Medulla oblongata (tissue), 1 donor: ENCODE data around the gene NFATC1.

Experiments used
- DNase-seq: peaks from one replicate; pipeline ENCODE4 v3.0.0-alpha.2; 2015; ENCODE audit errors: extremely low spot score

Gene NFATC1

DNA sequence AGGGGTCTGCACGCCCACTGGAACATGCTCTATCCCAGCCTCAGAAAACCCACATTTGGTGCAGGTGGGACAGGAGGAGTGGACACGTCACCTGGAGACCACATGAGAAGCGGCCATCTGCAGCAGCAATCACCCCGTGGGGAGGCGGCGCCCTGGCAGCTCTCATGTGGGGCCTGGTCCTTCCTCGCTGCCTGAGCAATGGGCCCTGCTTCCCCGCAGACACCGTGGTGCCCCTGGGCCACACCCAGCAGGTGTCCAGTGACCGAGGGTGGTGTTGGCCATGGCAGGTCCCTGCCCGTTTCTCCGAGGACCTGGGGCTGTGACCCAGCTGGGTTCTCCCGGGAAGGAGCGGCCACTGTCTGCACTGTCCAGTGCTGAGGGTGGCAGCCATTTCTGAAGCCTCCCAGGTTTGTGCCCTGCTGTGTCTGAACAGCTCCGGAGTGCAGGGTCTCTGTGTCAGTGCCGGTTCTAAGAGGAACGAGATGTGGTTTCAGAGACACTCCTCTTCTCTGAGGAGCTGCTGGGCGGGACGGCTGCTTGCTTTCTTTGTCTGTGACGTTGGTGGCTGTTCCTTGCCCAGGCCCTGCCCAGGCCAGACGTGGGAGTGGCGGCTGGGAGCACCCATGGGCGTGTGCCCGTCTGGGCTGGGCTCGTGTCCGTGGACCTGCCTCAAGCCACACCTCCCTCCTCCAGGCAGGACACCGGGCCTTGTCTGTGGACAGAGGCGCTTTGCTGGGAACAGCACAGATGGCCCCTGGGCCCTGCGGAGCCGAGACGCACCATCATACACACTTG lies 44.8 kb downstream of the NFATC1 start:
- DNase-seq, result no peak

DNA sequence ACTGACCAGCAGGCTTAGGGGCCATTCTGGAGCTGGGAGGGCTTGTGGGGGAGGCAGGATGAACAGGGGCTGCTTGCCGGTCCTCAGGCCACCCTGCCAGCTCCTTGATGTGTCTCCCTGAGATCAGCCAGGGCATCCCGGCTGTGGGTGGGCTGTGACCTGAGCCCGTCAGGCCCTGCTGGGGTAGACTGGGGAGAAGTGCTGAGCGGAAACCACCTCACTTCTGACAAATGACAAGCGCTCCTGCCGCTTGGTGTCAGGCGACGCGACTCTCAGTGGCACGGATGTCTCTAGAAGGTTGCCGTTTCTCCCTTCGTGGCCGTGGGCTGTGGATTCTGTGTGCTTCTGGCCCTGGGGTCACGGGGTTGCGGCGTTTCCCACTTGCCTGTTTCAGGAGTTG lies 45.7 kb downstream of the NFATC1 start:
- DNase-seq, result no peak

DNA sequence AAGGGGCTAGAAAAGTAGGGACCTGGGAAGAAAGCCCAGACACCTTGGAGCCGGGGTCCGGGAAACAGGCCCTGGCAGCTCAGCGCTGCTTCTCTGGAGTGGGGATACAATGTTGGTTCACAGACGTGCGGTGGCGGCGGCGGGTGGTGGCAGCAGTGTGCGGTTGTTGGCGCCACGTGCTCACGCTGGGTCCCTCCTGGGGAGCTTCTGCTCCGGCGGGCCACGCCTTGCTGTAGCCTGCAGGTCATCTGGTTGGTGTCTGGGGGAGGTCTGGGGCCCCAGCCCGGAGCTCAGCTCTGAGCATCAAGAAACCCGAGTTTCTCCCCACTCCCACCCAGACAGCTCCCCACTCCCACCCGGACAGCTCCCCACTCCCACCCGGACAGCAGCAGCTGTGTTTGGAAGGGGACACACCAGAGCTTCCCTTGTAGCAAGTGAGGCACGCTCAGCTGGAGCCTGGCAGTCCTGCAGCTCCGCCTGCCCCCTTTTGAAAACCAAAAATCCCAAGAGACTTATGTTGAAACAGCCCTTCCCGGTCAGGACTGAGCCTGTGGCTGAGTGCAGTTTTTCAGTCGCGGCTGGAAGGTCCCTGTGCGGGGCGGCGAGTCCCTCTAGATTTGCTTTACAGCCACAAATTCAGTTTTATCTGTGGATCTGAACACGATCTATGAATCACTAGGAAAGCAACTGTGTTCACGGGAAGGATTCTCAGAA lies 46.9 kb downstream of the NFATC1 start:
- DNase-seq, result no peak

DNA sequence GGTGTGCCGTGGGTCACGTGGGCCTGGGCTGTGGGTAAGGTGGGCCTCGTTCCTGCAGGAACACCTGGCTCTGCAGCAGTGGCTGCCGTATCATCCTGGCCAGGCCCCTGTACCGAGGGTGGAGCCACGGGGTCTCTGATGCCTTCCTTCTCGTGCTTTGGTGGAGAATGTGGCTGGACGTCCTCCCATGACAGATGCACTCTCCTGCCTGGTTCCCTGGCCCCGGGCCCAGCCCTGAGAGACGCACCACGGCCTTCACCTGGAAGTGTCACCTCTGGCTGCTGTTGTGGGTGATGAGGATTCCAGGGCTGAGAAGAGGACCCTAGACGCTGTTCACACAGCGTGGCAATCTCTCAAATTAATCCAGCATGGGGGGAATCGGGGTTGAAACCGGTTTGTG lies 49.5 kb downstream of the NFATC1 start:
- DNase-seq, result no peak

DNA sequence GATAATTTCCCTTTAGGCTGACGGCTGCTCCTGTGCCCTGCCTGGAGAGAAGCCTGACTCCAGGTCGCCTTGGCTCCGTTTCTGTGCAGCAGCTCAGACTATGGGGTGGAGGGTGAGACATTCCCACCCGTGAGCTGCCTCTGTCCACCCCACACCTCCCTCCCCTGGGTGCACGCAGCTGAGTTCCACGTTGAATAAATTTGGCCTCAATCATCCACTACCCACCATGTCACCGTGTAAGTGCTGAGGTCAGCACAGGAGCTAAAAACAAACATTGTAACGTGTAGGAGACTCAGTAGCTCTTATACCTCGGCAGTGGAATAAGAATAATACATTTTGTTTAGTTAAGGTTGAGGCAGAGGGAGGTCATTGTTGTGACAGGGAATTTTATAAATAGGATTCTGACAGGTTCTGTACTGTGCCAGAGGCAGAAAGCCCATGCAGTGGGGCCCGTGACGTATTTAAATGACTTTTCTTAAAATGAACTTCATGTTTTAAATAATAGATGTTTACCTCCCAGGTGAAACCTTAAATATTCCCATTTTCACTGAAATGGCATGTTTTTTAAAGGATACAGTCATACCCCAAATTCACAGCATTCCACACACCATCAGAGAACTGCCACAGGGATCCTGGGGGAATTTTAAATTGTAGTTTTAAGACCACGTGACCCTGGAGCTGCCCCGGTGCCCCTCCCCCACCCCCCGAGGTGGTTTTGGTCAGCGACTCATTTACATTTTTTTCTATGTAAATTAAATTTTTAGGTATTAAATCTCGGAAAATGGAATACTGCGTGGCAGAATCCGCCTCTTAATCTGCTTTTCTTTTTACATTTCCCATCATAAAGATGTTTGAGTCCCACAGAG lies 50.2 kb downstream of the NFATC1 start:
- no peak for DNase-seq

DNA sequence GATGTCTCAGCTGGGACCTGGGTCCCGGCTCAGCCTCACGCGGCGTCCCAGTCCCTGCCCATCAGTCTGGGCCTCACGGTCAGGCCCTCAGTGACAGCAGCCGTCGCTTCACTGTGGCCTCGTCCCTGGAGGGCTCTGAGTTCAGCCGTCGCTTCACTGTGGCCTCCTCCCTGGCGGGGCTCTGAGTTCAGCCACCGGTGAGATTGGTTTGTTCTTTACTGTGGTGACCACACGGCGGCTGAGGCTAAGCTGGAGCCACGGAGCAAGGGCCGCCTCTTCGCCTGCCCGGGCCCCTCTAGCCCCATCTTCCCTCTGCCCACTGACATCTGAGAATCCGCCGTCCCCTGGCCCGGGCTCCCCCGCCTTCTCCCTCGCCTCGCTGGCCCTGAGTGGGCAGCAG lies 51.2 kb downstream of the NFATC1 start:
- no peak for DNase-seq

DNA sequence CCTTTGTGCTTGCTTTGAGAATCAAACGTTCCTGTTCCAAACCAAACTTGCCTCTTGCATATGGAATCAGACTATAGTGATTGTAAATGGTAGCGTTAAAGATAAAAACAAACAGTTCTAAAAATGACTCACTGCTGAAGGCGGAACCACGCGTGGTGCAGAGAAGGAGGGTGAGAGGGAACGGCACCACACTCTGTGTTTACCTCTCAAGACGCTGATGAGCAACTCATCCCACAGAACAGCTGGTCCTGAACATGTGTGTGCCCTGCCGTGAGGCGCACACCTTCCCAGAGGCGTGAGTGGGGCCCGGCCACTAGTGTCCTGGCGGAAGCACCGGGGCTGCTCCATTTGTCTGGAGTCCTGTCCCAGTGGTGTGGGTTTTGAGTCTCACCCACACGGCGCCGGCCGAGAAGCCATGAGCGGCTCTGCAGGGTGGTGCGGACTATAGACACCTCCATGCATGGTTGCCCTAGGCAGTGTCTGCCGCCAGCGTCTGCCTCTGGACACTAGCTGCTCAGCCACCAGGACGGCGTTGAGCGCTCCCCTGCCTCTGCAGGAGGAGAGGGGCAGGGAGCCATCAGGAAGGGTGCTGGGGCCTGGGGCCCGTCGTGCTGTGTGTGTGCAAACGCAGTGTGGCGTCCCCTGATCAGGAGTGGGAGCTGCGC lies 52.1 kb downstream of the NFATC1 start:
- DNase-seq, result no peak

DNA sequence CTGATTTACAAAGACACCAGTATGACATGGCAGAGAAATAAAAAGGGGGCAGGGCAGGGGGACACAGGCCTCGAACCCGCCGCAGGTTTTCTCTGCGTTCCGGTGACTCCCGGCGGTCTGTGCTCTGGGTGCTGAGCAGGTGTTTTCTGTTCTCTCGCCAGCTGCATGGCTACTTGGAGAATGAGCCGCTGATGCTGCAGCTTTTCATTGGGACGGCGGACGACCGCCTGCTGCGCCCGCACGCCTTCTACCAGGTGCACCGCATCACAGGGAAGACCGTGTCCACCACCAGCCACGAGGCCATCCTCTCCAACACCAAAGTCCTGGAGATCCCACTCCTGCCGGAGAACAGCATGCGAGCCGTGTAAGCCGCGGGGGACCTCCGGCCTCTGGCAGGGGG lies 52.9 kb downstream of the NFATC1 start:
- DNase-seq, result no peak

DNA sequence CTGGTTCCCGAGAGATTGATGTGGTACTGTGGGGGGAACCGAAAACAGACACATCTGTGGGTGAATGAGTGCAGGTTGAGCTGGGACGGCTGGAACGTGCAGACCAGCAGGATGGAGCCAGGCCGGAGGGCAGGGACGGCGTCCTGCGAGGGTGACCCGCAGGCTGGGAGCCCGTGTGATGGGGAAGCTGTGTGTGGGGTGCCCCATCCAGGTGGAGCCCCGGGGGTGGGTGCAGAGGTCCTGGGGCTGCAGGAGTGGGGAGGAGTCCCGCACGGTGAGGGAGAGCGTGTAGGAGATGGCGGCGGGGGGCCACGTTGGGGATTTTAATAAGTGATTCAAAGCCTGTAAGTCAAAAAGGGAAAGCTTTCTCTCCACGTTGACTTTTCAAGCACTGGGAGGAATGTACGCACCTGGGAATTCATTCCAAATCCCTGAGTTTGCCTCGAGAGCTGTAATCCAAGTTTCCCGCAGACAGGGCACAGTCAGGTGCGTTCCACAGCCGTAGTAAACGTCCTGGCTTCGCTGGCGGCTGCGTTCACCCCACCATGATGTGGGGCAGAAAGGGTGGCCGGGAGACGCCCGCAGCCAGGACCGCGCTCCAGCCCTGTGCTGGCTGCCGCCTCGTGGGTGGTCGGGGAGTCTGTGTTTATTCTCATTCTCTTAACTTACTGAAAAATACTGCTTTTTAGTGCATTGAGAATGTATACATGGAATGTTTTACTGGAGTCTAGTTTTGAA lies 54.0 kb downstream of the NFATC1 start:
- DNase-seq, result no peak

DNA sequence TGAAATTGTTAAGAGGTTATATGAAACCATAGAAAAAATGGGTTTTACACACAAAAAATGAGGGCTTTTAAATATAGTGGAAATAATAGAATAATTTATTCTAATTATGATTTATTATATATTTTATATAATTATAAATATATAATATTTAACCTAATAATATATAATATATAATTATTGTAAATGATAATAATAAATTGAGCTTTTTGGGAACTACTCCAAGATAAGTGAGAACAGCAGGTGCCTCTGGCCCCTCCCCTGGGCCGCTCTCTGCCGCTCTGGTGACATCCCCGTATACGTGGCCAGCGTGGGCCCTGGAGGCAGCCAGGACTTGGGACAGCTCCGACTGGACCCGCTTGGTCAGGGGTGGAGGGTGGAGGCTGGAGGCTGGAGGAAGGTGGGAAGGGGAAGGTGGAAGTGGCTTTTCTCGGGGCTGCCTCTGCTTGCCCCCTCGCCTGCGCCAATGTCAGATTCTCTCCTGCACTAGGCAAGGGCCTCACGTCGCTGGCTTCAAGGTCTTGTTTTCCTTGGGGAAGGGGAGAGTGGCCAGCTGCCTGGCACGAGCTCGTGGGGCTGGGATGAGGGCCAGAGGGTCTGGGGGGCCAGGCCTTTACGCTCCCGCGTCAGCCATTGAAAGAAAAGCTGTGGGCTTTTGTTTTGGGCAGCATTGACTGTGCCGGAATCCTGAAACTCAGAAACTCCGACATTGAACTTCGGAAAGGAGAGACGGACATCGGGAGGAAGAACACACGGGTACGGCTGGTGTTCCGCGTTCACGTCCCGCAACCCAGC lies 54.8 kb downstream of the NFATC1 start:
- DNase-seq, result no peak

DNA sequence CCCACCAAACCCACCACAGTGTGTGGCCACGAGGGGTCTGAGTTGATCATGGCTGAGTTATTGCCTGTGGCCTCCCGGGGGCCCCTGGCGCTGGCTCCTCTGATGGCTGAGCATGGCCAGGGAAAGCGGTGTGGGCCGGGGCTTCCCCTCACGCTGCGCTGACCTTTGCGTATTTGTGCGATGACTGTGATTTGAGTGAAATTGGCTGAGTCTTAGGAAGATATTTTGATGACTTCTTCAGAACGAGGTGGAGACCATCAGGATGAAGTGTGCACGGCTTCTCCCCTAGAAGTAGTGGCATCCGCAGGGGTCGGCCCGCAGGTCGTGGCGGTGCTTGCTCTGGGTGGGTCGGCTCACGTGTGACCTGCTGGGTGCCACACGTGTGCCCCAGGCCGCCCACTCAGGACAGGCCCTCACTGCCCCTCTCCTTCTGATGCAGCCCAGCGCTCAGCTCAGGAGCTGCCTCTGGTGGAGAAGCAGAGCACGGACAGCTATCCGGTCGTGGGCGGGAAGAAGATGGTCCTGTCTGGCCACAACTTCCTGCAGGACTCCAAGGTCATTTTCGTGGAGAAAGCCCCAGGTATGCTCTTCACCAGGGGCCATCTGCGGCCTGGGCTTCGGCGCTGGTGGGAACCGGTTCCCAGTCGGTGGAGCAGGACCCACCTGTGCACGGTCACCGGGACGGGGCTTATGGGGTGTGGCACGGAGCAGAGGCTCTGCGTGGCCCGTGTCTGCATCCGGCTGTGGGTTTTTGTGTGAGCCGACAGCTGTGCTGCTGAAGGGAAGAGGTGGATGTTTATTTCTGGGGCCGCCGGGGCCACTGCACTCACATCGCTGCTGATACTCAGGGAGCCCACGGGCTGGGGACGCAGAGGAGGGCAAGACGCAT lies 55.8 kb downstream of the NFATC1 start:
- no peak for DNase-seq

DNA sequence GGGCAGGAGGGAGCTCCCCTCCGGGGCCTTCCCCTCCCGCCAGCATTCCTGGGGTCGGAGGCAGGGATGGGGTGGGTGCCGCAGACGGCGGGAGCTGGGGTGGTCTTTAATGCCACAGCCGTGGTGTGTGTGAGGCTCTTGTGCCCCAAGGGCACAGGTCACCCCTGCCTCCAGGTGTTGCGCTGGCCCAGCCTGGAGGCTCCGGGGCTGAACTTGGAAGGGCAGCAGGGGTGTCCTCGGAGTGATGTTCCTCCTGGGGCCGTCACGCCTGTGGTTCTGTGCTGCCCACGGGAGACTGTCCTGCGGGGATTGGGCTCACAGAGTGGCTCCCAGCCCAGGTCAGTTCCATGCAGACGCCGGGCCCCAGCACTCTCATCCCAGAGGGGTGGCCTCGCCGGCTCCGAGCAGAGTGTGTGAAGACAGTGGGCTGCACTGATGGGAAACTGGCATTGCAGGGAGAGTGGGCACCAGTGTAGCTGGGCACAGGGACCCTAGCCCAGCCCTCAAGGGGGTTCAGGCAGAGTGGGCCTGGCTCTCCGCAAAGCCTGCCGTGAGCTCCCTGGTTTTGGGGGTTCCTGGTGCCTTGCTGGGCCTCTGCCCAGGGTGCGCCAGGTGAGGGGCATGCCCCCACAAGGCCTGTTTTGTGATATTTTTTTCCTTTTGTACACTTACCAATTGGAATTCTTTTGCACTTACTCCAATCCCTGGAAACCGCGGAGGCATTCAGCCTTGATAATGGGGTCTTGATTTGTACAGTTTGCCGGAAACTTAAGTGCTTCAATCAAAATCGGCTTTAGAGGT lies 56.7 kb downstream of the NFATC1 start:
- DNase-seq, result no peak

DNA sequence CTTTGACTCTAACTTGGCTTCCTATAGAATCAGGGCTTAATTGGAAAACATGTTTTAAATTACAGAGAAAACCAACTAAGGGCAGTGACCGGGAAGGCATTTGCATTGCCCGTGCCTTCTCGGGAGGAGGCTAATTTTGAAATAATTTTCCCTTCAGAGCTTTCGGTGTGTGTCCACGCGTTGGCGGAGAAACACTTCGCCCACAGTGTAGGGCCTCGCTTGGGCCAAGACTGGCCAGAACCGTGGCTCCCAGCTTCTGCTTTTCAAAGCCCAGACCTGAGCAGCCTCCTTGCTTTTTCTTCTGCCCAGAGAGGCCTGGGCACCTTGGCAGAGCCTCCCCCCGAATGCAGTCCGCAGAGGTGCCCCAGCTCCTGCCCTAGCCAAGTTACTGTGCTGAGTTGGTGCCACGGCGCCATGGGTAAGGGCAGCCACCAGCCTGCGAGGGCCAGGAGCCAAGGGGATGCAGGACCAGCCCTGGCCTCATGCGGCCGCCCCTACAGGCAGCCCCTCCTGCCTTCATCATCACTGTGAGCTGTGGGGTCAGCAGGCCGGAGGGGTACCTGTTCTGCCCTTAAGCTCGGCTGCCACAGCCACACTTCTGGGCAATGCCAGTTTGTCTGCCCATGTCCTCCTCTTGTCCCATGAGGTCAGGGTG lies 57.4 kb downstream of the NFATC1 start:
- DNase-seq, result no peak

DNA sequence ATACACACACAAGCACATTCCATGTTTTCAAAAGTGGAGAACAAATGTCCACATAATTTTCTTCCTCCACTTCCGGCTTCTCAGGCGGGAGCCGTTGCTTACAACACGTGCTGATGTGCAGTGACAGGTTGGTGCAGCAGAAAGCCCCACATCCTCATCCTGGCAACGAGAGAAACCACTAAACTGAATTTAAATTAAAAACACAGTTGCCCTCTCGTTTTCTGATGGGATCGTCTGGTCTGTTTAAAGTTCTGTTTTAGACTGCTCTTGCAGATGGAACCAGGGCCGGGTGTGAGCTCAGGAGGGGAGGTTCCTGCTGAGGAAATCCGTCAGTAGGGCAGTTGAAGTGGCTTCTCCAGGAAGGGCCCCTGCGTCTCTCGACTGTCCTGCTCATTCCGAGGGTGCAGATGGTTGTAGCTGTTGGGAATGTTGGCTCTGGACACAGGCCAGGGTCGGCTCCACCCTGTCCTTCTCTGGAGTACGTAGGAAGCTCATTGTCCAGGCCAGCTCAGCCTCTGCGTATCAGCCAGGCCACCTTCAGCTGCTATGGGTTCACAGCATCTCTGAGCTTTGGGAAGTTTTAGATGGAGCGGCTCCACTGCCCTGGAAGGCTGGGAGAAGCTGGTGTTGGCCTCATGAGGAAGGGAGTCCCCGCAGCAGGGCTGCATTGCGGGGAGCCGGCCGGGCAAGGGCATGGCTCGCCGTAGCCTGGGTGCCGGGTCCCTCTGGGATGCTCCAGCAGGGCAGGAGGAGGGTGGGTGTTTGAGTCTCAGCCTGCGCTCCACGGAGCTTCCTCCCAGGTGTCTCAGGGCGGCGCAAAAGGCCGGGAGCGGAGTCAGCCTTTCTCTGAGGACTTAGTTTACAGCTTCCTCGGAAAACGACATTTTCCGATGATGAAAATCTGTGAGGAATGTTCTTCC lies 58.3 kb downstream of the NFATC1 start:
- no peak for DNase-seq

DNA sequence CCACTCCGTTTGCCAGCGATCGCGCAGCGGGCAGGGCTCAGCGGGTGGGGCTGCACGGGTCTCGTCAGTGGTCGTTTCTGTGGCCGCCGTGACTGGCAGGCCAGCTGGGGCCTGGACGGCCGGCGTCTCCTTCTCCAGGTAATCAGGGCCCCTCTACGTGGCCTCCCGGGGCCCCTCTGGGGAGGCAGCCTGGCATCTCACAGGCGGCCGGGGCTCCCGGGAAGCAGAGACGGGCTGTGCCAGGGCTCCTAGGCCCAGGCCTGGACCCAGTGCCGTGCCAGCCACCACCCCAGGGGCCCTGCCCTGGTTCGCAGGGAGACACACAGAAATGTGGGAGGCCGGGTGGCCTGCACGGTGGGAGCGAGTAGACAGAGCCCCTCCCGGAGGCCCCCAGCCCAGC lies 59.5 kb downstream of the NFATC1 start:
- DNase-seq, result no peak

DNA sequence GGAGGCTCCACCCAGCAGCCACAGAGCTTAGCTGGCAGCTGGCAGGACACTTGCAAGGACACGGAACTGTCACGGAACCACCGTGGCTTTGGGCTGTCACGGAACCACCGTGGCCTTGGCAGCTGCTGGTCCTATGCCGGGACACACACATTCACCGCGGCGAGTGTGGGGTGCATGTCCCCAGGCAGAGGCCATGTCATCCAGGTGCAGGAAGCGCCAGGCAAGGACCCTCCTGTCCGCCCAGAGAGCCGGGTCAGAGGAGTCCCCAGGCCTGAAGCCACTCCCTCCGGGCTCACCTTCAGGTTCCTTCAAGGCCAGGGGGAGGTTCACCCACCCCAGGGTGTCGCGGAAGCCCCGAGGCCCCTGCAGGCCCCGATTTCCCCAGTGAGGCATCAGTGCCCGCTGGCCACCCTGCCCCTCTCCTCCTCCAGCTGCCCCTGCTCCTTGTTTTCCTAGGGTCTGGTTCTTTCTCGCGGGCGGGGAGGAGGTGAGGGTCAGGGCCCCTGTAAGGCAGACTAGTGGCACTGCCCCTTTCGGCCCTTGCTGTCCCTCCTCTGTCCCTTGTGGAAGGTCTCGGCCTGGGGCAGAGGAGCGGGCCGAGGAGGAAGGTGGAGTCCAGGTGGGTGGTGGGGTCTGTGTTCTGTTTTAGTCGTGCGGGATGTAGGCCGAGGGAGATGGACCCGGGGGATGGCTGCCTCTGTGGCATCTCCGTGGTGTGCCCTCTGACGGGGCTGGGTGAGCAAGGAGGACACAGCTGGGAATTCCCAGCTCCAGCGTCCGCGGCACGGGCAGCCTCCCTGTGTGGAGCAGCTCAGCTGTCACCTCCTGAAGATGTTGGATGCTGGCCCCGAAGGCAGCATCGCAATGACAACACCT lies 60.6 kb downstream of the NFATC1 start:
- no peak for DNase-seq
